Stimulated activated CD8-positive, alpha-beta memory T cell treated with anti-CD3 and anti-CD28 coated beads, Interleukin-7, amount 100 ng/mL, for 4 hours (primary cell): ENCODE measurements around the gene SSH3.
"Not testable (repeated sequence)": the region's sequence is repeated elsewhere in the genome, so short reads cannot be mapped to it uniquely, and the experiment has no call there.

Experiments
- DNase-seq, 2 donors: peaks; one replicate each; pipeline ENCODE4 v3.0.0-alpha.2; 2020; ENCODE audit warnings: low read depth in 2 of 2

SSH3 gene, protein sequence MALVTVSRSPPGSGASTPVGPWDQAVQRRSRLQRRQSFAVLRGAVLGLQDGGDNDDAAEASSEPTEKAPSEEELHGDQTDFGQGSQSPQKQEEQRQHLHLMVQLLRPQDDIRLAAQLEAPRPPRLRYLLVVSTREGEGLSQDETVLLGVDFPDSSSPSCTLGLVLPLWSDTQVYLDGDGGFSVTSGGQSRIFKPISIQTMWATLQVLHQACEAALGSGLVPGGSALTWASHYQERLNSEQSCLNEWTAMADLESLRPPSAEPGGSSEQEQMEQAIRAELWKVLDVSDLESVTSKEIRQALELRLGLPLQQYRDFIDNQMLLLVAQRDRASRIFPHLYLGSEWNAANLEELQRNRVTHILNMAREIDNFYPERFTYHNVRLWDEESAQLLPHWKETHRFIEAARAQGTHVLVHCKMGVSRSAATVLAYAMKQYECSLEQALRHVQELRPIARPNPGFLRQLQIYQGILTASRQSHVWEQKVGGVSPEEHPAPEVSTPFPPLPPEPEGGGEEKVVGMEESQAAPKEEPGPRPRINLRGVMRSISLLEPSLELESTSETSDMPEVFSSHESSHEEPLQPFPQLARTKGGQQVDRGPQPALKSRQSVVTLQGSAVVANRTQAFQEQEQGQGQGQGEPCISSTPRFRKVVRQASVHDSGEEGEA

DNA sequence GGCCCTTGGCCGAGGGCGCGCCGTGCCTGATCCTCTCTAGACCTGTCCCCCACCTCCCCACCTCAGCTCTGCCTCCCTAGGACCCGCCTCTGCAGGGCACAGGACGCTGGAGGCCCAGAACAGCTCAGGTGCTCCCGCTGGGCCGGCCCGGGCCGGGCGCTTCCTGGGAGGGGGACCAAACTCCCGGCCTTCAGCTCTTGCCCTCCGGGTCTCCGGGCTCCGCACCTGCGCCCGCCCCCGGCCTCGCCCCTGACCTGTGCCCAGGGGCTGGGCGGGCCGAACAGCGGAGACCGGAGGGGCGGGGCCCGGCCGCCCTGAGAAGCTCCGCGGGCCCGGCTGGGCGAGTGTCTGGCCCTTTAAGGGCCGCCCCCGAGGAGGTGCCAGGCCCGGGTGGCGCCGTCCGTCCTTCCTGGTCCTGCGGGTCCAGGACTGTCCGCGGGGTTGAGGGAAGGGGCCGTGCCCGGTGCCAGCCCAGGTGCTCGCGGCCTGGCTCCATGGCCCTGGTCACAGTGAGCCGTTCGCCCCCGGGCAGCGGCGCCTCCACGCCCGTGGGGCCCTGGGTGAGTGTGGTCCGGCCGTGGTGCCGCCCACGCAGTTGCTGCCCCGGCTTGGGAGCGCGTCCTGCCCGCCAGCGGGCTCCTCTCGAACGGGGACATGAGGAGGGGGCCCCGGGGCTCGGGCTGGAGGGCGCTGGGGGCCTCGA lies at the start of gene SSH3:
SSH3 (plus strand) TSS at position 399 of the 703 bp plus-strand sequence; CDS start at position 495, 96 bp downstream.
- peak in 1 of 2 donors; percentile 47 for DNase-seq

DNA sequence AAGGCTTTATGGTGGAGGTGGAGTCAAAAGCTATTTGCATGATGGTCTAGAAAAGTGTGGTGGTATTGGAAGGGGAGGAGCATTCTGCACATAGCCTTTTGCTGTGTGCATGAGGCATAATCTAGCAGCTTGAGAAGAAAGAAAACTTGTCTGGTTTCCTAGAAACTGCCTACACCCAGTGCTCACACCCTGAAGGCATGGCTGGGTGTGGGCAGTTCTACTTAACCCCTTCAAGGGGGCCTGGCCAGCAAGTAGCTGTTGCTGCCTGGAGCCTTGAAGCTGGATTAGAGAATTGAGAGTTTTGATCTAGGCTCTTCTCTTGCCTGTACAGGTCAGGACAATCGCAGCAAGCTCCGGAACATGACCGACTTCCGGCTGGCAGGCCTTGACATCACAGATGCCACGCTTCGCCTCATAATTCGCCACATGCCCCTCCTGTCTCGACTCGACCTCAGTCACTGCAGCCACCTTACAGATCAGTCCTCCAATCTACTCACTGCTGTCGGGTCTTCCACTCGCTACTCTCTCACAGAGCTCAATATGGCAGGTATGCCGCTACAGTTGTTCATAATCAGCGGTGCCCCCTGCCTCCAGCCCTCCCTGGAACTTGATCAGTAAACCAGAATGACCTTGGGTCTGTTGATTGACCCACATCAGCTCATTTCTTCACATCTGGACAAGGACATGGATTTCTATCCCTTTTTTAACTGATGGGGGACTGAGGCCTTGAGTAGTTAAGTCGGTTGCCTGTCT lies 49.3 kb upstream of the SSH3 start:
- no peak for DNase-seq

DNA sequence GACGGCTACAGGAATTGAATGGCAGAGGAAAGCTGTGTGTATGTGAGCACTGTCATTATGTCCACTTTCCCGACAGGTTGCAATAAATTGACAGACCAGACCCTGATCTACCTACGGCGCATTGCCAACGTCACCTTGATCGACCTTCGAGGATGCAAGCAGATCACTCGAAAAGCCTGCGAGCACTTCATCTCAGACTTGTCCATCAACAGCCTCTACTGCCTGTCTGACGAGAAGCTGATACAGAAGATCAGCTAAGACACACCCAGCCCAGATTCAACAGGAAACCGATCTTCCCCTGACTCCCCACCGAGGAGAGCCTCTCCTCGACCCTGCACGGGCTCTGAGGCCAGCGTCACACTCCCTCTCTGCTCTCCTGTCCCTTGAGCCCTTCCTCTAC lies 48.5 kb upstream of the SSH3 start:
- DNase-seq = no peak

DNA sequence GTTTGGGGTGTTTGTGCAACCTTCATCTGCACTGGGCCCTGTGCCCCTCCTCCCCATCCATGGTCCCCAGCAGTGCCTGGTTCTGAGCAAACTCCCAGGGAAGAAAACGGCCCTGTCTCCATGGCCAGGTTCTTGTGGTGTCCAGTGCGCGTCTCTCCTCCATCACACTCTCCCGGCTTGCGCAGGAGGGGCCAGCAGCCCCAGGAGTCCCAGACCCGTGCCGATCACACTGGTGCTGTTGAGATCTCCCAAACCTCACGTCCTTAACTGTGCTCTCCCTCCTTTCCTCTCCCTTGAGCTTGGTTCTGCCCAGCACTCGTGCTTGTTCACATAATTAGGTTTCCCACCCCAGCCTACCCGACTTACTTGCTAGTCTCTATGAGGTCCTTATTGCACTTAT lies 48.0 kb upstream of the SSH3 start:
- DNase-seq = no peak

DNA sequence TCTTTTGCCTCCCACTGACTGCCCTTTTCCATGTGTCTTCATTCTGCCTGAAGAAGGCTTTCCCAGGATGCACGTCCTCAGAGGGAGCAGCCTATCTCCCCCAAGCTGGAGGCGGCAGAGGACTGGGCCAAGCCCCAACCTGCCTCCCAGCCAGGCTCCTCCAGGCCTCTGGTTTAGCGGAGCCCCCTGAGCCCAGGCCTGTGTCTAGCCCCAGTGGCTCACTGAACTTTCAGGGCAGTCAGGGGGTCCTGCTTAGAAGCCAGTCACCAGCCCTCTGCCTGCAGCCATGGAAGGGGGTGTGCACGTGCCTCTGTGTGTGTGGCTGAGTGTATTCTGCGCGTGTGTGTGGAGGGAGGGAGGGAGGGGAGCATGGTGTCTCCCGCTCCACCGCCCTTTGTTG lies 47.5 kb upstream of the SSH3 start:
- no peak for DNase-seq

DNA sequence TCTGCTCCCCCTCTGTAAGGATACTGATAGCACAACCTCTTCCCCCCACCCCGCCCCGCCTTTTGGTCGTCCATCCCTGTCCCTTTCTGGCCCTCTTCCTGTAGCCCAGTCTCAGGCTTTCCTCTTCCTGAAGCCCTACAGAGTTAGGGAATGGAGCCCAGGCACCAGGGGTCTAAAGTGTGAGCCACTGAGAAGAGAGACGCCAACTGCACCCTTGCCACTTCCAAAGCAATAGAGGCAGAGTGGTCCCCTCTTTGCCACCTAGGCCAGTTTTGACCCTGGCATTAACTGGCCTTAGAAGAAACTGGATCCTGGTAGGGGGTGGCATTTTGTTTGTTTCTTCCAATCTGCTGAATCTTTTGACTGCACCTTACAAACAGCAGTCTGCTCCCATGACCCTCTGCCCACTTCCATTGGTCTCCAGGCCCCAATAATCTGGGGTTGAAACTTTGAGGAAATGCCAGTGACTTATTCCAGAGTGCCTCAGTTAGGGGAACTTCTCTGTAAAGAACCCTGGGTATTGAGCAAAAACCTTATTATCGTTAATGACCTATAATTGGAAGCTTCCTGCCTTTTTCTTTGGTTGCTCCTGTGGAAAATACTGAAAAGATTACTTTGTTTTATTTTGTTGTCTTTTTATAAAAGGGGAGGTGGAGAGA lies 46.7 kb upstream of the SSH3 start:
- no peak for DNase-seq

DNA sequence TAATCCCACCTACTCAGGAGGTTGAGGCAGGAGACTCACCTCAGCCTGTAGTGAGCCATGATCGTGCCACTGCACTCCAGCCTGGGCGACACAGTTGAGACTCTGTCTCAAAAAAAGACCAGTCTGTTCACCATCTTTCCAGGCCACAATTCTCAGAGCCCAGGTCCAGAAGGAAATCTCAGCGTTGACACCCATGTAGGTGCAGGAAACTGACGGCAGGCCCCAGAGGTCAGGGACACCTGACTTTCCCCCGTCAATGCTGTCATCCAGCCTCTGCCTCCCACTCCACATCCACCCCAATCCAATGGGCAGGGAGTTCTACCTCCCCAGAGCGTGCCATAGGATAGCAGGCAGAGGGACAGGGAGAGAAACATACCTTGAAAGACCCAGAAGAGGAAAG lies 42.9 kb upstream of the SSH3 start:
- no peak for DNase-seq

DNA sequence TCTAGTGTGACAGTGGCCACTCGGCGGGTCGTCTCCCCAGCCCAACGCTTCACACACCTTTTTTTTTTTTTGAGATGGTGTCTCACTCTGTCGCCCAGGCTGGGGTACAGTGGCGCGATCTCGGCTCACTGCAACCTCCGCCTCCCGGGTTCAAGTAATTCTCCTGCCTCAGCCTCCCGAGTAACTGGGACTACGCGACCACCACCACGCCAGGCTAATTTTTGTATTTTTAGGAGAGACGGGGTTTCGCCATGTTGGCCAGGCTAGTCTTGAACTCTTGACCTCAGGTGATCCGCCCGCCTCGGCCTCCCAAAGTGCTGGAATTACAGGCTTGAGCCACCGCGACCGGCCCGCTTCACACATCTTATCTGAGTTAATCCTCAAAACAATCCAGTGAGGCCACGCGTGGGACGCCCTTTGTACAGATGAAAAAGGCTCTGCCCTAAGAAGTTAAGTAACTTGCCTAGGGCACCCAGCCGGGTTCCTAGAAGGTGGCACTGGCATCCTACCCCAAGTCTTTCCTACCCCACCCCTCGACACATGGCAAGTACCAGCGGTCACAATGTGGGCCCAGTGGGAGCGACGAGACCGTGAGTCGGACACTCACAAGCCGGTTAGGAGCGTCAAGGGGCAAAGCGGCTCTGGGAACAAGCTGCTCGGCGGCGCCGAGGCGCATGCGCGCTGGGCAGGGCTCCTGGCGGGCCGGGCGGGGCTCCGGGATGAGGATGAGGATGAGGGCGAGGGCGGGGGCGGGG lies 42.3 kb upstream of the SSH3 start:
- DNase-seq = not testable (repeated sequence)

DNA sequence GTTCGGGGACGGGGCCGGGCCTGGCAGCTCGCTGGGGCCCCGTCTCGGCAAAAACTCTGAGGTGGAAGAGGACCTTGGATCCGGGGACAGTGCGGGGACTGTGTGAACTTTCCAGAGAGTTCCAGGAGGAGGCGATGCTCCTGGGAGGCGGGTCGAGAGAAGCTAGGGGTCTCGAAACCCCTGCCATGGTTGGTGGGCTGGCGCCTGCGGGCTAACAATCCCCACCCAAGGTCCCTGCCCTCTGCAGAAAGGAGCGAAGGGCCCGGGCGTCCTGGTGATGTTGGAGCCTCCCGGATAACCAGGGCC lies 41.7 kb upstream of the SSH3 start:
- DNase-seq = no peak

DNA sequence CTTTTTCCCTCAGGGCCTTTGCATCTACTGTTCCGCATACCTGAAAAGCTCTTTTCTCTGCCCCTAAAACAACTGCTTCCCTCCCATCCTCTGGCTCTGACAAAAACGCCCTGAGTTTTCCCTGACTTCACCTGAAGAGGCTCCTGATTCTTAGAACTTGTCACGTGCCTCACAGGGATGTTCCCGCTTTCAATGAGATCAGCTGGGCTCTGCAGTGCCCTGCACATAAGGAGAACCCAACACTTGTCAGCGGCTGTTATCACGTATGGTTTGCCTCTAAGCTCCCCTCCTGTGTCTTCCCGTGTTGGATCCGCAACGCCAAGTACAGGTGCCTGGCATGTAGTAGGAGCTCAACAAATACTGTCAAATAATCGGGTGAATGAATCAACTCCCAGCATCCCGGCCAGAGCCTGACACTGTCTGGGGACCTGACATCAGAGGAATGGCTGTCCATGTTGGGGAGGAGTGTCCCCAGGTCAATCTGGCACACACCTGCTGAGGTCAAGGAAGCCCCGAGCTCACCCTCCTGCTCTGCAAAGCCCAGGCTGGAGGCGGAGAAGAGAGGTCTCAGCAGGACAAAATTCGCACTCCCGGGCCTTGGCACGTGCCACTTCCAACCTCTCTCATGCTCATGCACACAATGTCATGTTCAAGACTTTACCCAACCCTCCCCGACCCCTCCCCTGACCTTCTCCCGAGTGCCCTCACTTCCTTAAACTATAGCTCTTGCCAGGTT lies 41.2 kb upstream of the SSH3 start:
- DNase-seq = no peak

DNA sequence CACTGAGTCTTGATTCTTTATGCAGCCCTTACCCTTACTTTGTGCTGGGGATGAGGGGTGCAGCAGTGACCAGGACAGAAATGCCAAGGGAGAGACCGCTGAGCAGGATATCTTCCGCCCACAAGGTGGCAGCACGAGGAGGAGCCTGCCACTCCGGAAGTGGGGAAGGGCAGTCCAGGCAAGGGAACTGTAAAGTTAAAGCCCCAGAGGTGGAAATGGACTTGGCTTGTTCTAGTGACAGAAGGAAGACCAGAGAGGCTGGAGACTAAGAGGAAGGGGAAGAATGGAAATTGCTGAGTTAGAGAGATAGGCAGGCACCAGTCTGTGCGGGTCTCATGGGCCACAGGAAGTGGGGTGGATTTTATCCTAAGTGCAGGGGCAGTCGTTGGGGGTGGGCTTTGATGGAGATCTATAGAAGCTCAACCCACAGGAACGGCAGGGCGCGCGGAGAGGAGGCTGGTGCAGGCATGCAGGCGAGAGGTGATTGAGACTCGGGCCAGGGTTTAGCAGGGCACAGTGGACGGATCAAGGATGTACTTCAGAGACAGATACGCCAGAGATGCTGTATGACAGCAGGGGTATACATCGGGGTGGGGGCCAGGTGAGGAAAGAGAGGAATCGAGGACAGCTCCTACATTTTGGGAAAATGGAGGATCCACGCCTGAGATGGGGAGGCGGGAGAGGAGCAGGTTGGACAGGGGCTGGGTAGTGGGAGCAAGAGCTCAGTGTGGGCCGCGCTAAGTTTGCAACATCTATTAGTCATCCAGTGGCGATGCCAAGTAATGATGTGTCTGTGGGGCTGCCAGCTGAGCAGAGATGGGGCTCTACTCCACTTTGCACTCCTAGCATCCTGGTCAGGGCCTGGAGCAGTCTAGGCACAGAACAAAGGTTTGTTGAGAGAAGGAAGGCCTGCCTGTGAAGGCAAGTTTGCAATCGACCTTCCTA lies 40.3 kb upstream of the SSH3 start:
- peak in 1 of 2 donors; percentile 62 for DNase-seq

DNA sequence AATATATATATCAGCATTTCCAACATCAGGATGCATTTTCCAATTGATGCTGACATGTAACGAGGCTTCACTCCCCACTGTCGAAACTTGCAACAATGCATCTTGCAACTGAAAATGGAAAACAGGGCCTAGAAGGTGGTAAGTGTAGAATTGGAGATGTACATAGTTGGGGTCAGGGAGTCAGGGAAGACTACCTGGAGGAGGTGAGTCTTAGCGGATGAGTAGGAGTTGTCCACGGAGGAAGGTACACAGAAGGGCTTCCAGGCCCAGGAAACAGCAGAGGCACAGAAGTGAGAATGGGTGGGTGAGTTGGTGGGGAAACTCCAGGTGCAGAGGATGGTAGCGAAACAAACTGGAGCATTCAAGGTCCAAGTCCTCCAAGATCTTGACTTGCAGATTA lies 39.1 kb upstream of the SSH3 start:
- DNase-seq = no peak

DNA sequence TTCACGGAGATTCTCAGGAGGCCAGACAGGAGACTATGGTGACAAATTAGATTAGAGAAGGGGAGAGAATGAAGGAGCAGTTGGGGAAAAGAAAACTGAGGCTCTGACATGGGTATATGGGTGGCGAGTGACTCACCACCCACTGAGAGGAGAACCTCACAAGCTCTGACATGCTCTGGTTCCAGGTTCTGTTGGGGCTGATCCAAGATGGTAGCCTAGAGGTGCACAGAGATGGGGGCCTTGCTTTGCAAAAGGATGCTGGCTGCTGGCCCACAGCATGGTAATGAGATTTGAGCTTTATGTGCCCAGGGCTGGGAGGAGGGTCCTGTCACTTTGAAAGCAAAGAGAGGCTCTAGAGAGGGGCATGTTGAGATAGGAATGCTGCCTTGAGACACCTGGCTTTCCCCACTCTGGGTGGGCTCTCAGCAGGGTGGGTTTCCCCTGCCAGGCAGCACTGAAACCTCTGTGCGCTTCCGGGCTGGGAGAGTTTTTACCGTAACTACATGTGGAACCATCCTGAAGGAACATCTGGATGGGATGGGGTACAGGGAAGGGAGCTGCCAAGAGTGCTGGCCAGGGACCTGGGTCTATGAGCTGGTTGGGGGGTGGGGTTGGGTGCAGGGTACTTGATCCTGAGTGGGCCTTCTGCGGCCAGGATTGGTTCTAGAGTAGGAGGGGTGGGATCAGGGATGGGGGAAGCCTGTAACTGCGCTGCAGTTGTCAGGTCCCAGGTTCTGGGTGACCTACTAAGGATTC lies 38.3 kb upstream of the SSH3 start:
- no peak for DNase-seq

DNA sequence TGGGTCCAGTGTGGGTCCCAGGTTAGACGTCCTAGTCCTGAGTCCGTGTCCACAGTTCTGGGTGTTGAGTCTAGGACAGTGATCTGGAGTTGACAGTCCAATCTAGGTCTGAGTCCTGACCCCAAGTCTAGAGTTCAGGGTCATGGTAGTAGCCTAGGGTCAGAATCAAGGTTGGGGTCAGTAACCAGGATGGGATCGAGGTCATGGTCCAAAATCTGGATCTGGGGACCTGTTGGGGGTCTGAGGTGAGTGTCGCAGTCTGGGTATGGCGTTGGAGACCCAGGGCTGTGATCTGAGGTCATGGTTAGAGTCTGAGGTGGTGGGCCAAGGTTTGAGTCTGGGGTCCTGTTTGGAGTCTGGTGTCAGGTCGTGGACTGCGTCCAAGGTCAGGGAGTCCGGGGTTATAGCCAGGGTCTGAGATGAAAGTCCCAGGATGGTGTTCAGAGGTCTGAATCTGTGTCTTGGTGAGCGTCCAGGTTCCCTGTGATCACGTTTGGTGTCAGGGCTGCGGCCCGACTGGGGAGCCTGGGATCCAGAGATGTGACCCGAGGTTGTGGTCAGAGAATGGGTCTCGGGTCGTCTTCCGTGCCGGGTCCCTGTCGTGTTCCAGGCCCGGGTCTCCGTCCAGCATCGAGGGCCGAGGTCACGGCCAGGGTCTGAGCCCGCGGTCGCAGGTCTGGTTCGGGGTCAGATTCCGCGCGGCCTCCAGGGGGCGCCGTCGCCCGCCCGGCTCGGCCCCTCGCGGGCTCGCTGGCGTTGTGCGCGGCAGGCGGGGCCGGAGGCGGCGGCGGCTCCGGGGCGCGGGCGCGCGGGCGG lies 37.5 kb upstream of the SSH3 start:
- DNase-seq = peak in 1 of 2 donors; percentile 70

DNA sequence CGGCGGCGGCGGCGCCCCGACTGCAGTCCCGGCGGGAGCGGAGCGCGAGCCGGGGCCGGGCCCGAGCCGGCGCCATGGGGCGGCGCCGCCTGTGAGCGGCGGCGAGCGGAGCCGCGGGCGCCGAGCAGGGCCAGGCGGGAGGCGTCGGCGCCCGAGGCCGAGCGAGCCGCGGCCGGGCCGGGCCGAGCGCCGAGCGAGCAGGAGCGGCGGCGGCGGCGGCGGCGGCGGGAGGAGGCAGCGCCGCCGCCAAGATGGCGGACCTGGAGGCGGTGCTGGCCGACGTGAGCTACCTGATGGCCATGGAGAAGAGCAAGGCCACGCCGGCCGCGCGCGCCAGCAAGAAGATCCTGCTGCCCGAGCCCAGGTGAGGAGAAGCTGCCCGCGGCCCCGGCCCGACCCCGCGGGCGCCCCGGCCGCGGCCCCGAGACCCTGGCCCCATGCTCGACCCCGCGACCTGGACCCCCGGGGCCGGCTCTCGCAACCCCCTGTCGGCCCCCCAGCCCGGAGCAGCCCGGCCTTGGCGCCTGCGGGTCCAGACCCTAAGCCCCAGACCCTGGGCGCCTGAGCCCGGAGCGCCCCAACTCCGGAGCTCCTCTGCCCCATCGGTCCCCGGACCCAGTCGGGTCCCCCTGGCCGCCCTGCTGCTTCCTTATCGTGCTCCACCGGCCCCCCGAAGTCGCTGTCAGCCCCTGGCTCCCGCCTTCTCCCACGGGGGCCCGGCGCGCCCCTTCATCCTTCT lies 36.7 kb upstream of the SSH3 start, which contains the start of gene GRK2:
GRK2 (plus strand) TSS at position 25 of the 739 bp plus-strand sequence; CDS start at position 252, 227 bp downstream.
- no peak for DNase-seq
